Central memory CD4-positive, alpha-beta T cell (primary cell): Measurements from ENCODE around the gene WT1.
"Not testable (repeated sequence)": the region's sequence is repeated elsewhere in the genome, so short reads cannot be mapped to it uniquely, and the experiment has no call there.

ENCODE experiments used
- DNase-seq: peaks from one replicate; pipeline ENCODE4 v3.0.0; 2022
- total RNA-seq, 3 experiments: gene quantifications; one replicate each; lab custom pipeline; 2026; lab: John Stamatoyannopoulos, UW

The WT1 gene
- 0 reads per million in 3 experiments for total RNA-seq

DNA sequence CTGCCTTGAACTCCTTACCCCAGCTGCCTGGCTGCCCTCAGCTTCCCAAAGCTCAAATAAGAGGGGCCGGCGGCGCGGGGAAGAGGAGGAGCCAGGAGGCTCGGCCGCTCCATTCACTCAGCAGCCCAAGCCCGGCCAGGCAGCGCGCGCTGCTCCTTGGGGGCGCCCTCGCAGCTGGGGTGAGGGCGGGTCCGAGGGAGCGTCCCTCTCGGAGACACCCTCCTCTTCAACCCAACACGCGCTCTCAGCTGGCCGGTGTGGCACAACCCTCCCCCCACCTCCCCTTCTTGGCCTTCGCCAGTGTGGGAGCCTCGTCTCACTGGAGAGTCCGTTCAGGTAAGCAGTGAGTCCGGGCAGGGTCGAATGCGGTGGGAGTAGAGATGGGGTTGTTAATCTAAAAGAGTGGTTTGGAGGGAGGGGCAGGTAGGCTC, at the start of gene WT1:
Gene WT1, minus strand, starts transcription at position 29 of the 431 bp plus-strand sequence.
- no peak for DNase-seq

DNA sequence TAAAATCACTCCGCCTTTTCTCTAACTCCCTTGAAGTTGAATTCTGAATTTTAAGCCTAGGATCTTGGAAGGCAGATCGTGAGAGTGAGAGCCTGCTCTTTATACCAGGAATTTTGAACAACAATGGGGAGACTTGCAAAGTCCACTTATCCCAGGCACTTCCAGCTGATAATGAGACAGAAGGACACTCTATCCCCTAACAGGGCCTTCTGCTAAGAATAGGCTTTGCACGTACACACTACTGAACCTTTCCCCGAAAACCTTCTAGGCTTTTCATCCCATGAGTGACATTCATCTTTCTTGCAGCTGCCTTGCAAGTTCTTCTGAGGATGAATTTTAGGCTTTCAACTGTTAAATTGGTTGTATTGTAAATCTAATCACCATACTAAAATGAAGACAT, 44.0 kb upstream of the WT1 start:
- DNase-seq, result no peak

DNA sequence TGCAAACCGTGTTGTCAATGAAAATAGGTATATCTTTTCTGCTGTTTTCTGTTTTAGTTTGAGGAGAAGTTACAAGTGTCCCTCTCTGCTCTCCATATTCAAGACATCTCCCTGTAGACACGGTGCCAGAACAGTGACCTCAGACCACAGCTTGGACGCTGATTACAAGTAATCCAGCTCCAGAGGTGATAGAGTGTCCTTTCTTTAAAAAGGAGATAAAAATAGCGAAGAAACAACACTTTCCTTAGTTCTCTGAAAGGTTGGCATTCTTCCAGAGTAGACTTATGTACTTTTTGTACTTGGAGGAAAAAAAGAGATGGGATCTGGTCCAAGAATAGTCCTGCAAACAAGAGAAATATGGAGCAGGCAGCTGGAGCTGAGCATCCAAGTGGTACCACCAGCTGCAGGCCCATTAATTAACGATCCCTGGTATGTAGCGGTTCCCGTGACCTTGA, 43.0 kb upstream of the WT1 start:
- no peak for DNase-seq

GRCh38 chr11:32473282-32473909, 38.1 kb upstream of the WT1 start:
- no peak for DNase-seq

DNA sequence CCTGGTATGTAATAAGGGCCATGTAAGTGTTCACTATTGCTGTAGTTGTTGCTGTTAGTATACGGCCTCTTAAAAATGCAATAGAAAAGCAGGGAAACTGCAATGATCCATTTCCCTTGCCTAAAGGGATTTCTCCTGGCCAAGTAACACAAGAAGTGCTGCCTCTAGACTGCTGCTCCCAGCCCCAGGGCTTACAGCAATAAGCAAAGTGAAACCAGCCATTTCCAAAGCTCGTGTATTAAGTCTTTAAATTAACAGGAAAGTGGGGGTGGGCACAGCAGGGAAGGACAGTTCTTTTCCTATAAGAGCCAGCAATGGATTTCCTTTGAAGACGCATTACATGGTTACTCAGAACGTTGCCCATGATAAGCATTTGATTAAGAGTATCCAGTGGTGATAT, 36.9 kb upstream of the WT1 start:
- DNase-seq, result no peak

GRCh38 chr11:32471544-32471943, 36.2 kb upstream of the WT1 start:
- not testable (repeated sequence) for DNase-seq

DNA sequence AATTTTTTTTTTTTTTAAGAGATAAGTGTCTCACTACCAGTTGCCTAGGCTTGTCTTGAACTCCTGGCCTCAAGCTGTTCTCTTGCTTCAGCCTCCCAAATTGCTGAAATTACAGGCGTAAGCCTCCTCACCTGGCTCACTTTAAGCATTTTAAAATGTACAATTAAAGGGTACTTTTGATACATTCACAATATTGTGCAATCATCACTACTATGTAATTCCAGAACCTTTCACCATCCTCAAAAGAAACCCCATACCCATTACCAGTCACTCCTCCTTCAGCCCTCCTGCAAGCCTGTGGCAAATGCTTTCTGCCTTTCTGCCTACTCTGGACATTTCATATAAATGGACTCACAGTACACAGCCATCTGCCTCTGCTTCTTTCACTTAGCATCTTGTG, 34.5 kb upstream of the WT1 start:
- no peak for DNase-seq

GRCh38 chr11:32466279-32466915, 31.1 kb upstream of the WT1 start:
- no peak for DNase-seq

- DNase-seq, result no peak
Observed at GRCh38 chr11:32464078-32464477, 28.7 kb upstream of the WT1 start.

DNA sequence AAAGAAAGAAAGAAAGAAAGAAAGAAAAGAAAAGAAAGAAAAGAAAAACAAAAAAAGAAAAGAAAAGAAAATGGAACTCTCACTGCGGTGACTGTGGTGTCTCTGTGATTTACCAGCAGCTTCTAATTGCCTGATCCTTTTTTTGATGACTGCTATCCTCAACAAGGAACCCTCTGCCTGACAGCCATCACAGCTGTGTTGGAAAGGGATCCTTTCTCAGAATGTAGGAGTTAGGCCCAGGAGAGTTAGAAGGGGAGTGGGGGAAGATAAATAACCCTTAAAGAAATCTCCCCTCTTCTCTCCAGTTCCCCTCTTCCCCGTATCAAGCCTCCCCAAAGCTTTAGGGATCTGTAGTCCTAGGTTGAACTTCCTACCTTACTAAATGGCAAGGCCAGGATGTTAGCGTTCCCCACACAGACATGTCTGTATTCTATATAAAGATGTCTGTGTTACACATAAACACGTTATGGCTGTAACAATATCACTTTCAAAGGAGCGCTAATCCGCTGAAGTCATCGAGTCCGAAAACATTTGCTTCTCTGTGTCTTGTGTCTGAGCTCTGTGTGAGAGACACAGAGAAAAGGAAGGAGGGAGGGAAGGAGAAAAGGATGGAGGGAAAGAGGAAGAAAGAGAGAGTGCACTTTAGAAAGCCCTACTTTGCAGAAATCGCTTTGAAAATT, 26.8 kb upstream of the WT1 start:
- no peak for DNase-seq

- DNase-seq, result no peak
Observed at GRCh38 chr11:32456864-32457263, 21.5 kb upstream of the WT1 start.

DNA sequence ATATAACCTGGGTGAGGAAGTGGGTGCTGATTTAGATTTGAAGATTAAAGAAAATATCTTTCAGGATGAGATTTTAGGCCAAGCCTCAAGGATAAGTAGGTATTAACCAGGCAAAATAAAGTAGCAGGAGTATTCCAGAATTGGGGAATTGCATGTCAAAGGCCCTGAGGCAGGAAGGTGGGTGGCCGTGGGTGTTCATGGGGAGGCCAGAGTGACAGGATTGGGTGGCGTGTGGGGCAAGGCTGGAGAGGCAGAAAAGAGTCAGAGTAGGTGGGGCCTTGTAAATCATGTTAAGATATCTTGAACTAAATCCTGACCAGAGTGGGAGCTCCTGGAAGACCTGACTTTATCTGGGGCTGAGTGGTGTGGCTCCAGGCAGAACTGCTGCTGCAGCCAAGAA, 19.7 kb upstream of the WT1 start:
- DNase-seq, result no peak

GRCh38 chr11:32451808-32452207, 16.5 kb upstream of the WT1 start:
- no peak for DNase-seq

DNA sequence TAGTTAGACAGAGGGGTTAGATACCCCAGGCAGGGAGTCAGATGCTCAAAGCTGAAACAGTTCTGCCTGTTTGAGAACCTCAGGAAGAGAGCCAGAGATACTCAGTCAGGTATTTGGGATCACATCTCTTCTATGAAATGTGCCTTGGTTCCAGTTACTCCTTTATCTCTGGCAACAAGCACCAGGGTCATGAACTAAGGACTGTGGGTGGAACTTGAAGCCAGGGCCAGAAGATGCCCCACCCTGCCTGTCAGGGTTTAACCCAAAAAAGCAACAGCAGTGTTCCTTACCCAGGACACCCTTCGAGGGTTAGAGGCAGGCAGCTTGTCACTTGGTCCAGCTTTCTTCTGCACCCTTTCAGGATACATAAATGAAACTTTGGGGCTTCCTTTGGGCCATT, 15.0 kb upstream of the WT1 start:
- DNase-seq, result no peak

- no peak for DNase-seq
Observed at GRCh38 chr11:32448232-32448631, 12.9 kb upstream of the WT1 start.

DNA sequence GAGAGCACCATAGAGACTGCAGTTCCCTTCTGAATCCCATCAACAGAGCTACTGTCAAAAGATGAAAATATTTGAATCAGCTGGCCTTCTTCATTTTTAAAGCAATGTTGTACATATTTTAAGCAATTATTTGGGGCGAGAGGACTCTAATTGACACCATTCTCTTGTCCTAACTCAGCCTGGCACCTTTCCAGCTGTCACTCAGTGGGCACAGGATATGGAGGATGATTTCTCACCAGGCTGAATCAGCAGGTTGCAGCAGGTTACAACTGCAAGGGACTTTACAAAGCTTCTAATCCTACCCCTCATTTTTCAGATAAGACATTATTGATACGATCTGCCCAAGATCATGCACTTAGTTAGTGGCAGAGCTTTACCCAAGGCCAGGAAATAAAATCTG, 11.9 kb upstream of the WT1 start:
- DNase-seq, result no peak

DNA sequence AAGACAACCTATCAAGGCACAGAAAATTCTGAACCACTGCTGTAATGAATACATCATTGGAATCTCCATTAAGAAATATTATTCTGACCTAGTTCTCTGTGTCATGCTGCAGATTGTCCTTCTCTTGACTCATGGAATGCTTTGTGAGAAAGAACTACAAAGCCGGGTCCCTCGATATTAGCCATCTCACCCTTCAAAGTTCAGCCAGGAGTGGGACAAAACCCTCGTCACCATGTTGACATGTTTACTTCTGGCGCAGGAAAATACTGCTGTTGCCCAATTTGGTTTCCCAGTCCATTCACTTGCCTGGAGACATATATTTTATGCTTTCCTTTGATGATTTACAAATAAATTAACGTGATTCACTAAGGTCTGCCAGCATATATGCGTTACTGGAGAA, 10.9 kb upstream of the WT1 start:
- no peak for DNase-seq

- no peak for DNase-seq
Observed at GRCh38 chr11:32444186-32444585, 8.8 kb upstream of the WT1 start.

GRCh38 chr11:32440916-32441315, 5.6 kb upstream of the WT1 start:
- DNase-seq, result no peak

DNA sequence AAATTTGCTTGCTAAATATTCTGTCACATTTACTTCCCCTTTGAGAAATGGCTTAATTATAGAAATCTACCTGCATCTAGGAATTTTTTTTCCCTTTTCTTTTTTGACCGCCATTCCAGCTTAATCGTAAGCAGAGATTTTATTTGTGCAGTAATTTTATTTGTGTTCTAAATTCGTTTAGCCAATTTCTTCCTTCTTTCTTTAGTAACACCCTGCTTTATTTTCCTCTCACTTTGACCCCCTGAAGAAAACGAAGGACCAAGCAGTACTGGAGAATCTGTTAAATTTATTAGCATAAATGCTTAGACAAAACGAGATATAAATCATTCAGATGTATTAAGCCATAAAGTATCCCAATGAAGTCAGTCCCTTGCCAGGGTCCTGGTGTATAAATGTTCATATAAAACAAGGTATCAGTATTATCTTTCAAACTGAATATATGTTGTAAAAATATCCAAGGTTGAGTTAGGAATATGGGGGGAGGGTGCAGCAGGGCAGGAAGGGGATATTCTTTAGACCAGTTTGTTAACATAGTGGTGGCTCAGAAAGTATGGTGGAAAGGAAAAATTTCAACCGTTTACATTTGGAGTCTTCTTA, 5.1 kb upstream of the WT1 start:
- DNase-seq, result no peak

DNA sequence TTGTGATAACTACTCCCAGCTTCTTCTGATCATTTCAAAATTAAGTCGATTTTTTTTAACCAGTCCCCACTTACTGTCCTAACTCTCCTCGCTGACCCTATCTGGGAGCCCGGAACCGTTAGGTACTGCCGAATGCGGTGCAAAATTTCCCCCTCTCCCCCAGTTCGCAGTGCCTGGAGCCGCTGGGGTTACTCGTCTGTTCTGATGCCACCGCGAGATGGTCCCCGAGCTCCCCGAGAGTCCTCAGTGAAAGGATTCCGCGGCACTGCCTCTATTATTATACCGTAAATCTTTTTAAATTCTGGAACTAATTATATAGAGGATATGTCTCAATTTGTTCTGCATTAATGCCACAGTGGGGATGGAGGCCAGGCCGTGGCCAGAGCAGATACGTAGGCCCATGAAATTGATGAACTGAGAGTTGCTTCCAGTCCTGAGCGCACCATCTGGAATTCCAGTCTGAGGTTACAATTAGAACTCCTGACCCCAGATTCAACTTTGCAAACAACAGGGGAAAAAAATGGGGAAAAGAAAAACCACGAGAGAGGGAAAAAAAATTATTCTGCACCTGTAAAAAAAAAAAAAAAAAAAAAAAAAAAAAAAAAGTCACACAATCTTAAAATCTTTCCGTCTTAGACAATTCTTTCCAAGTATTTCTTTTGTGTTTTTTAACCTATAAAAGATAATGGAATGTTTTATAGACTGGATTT, 4.3 kb upstream of the WT1 start:
- no peak for DNase-seq

DNA sequence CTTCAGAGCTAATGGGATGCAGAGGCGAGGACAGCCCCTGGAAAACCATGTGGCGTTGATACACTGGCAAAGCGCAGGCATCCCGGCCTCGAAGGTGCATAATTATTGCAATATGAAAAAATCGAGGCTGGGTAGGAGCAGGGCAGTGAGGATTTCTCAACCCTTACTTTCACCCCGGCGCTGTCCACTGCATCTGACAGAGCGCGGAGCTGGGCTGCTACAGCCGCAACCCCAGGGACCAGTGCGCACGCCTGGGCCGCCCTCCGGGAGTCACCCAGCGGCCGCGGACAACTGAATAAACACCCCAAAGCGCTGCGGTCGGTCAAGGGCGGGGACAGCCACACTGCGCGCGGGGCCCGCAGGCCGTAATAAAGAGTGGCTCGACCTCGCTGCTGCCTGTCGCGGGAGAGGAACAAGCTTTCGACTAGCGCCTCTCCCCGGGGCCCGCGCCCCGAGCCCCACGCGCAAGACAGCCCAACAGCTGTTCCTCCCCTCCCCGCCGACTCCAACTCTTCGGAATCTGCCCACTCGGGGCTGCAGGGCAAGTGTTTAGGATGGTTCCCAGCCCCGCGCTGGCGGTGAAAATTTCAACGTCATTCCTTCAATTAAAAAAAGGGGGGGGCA, 3.6 kb upstream of the WT1 start:
- DNase-seq, result no peak
